ENCODE measurements around the gene FZD10.

Gene FZD10

GRCh38 chr12:130134563-130134915, 27.7 kb upstream of the FZD10 start:
- Histone ChIP-seq H3K36me3 (replicated peaks; ENCODE audit: insufficient read depth, low read length) (no peaks in the 10 kb centered on the region), H4K20me1 (ENCODE audit: insufficient read depth, low read length) (no peaks in the 10 kb centered on the region), H3K9me2 (replicated peaks; ENCODE audit: insufficient read depth, low read length) (no peaks in the 10 kb centered on the region), H3K27me3 (replicated peaks; ENCODE audit: insufficient read depth, low read length) (no peaks in the 10 kb centered on the region), H2AFZ (ENCODE audit: low read length) (no peak overlapping the region), H3K4me2 (ENCODE audit: low read depth, low read length) (no peak overlapping the region), H3K4me1 (ENCODE audit: low read length) (no peaks in the 10 kb centered on the region), H3F3A (ENCODE audit: insufficient read depth, low read length) (no peaks in the 10 kb centered on the region), H3K4me3 (ENCODE audit: low read length) (no peak overlapping the region), H3K79me2 (ENCODE audit: low read length) (no peaks in the 10 kb centered on the region), H3K27ac (ENCODE audit: low read length) (no peak overlapping the region), H3K9me3 (replicated peaks; ENCODE audit: insufficient read depth, low read length) (no peaks in the 10 kb centered on the region), H3K9ac (ENCODE audit: low read length) (no peak overlapping the region)
- DNase-seq: no peak
- no peak for TF ChIP-seq EZH2 (optimal IDR thresholded peaks at IDR 0.05; ENCODE audit: low read depth, low read length)
- TF ChIP-seq EZH2phosphoT487 (IDR thresholded peaks at IDR 0.05; ENCODE audit: low read length): no peak
- TF ChIP-seq, protein P1, sequence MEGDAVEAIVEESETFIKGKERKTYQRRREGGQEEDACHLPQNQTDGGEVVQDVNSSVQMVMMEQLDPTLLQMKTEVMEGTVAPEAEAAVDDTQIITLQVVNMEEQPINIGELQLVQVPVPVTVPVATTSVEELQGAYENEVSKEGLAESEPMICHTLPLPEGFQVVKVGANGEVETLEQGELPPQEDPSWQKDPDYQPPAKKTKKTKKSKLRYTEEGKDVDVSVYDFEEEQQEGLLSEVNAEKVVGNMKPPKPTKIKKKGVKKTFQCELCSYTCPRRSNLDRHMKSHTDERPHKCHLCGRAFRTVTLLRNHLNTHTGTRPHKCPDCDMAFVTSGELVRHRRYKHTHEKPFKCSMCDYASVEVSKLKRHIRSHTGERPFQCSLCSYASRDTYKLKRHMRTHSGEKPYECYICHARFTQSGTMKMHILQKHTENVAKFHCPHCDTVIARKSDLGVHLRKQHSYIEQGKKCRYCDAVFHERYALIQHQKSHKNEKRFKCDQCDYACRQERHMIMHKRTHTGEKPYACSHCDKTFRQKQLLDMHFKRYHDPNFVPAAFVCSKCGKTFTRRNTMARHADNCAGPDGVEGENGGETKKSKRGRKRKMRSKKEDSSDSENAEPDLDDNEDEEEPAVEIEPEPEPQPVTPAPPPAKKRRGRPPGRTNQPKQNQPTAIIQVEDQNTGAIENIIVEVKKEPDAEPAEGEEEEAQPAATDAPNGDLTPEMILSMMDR (IDR thresholded peaks at IDR 0.05; ENCODE audit: low read length): no peak

GRCh38 chr12:130136509-130137039, 25.7 kb upstream of the FZD10 start:
- no peaks in the 10 kb centered on the region for H3K79me2 ChIP-seq (ENCODE audit: low read length)
- no peaks in the 10 kb centered on the region for H3K9me2 ChIP-seq (replicated peaks; ENCODE audit: insufficient read depth, low read length)
- no peak overlapping the region for H3K4me2 ChIP-seq (ENCODE audit: low read depth, low read length)
- H3K36me3 ChIP-seq (replicated peaks; ENCODE audit: insufficient read depth, low read length): no peaks in the 10 kb centered on the region
- DNase-seq: no peak
- TF ChIP-seq EZH2 (optimal IDR thresholded peaks at IDR 0.05; ENCODE audit: low read depth, low read length) (no peak), EZH2phosphoT487 (IDR thresholded peaks at IDR 0.05; ENCODE audit: low read length) (no peak)
- TF ChIP-seq, protein P1 (IDR thresholded peaks at IDR 0.05; ENCODE audit: low read length): no peak
- H3K9me3 ChIP-seq (replicated peaks; ENCODE audit: insufficient read depth, low read length): no peaks in the 10 kb centered on the region
- no peak overlapping the region for H3K4me3 ChIP-seq (ENCODE audit: low read length)
- H3K27me3 ChIP-seq (replicated peaks; ENCODE audit: insufficient read depth, low read length): no peaks in the 10 kb centered on the region
- no peaks in the 10 kb centered on the region for H3K4me1 ChIP-seq (ENCODE audit: low read length)
- no peak overlapping the region for H2AFZ ChIP-seq (ENCODE audit: low read length)
- H3F3A ChIP-seq (ENCODE audit: insufficient read depth, low read length): no peaks in the 10 kb centered on the region
- H3K27ac ChIP-seq (ENCODE audit: low read length): no peak overlapping the region
- no peak overlapping the region for H3K9ac ChIP-seq (ENCODE audit: low read length)
- H4K20me1 ChIP-seq (ENCODE audit: insufficient read depth, low read length): no peaks in the 10 kb centered on the region

GRCh38 chr12:130137040-130138018, 24.9 kb upstream of the FZD10 start:
- no peak overlapping the region for H3K9ac ChIP-seq (ENCODE audit: low read length)
- H2AFZ ChIP-seq (ENCODE audit: low read length): no peak overlapping the region
- no peaks in the 10 kb centered on the region for H3K4me1 ChIP-seq (ENCODE audit: low read length)
- H4K20me1 ChIP-seq (ENCODE audit: insufficient read depth, low read length): no peaks in the 10 kb centered on the region
- no peaks in the 10 kb centered on the region for H3K36me3 ChIP-seq (replicated peaks; ENCODE audit: insufficient read depth, low read length)
- H3F3A ChIP-seq (ENCODE audit: insufficient read depth, low read length): no peaks in the 10 kb centered on the region
- H3K4me3 ChIP-seq (ENCODE audit: low read length): no peak overlapping the region
- no peaks in the 10 kb centered on the region for H3K9me3 ChIP-seq (replicated peaks; ENCODE audit: insufficient read depth, low read length)
- no peak overlapping the region for H3K27ac ChIP-seq (ENCODE audit: low read length)
- no peaks in the 10 kb centered on the region for H3K79me2 ChIP-seq (ENCODE audit: low read length)
- DNase-seq: no peak
- TF ChIP-seq, protein P1 (IDR thresholded peaks at IDR 0.05; ENCODE audit: low read length): no peak
- TF ChIP-seq EZH2phosphoT487 (IDR thresholded peaks at IDR 0.05; ENCODE audit: low read length) (no peak), EZH2 (optimal IDR thresholded peaks at IDR 0.05; ENCODE audit: low read depth, low read length) (no peak)
- H3K9me2 ChIP-seq (replicated peaks; ENCODE audit: insufficient read depth, low read length): no peaks in the 10 kb centered on the region
- no peaks in the 10 kb centered on the region for H3K27me3 ChIP-seq (replicated peaks; ENCODE audit: insufficient read depth, low read length)
- H3K4me2 ChIP-seq (ENCODE audit: low read depth, low read length): no peak overlapping the region

Measured in MM.1S (cell line).